HG03066 (cell line): Measurements from ENCODE around the gene COL28A1.
"Not testable (repeated sequence)": the region's sequence is repeated elsewhere in the genome, so short reads cannot be mapped to it uniquely, and the experiment has no call there.

Source experiments
- ATAC-seq: cut with Tn5 transposase; IDR thresholded peaks from one replicate; pipeline ENCODE4 v1.9.1; 2021; ENCODE audit warnings: low read depth; ENCODE audit not compliant: unreplicated experiment

The COL28A1 gene

DNA sequence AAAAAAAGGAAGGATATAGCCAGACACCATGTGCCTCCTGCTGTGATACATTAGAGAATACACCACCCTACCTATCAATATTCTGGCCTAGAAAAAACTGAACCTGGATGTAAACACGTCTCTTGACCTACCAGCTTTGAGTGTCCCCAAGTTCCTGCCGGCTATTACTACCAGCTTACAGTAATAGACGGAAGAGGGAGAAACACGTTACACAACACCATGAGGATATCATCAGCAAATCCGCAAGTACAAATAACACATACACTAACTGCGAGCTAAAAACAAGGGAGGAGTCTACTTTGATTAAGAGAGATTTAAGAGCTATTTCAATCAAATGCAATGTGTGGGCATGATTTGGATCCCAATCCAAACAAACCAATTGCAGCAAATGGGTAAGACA, 113.0 kb downstream of the COL28A1 start:
- no peak for ATAC-seq

- ATAC-seq: no peak
Measured at GRCh38 chr7:7421826-7422225, 113.8 kb downstream of the COL28A1 start.

GRCh38 chr7:7418997-7419396, 116.7 kb downstream of the COL28A1 start:
- no peak for ATAC-seq

DNA sequence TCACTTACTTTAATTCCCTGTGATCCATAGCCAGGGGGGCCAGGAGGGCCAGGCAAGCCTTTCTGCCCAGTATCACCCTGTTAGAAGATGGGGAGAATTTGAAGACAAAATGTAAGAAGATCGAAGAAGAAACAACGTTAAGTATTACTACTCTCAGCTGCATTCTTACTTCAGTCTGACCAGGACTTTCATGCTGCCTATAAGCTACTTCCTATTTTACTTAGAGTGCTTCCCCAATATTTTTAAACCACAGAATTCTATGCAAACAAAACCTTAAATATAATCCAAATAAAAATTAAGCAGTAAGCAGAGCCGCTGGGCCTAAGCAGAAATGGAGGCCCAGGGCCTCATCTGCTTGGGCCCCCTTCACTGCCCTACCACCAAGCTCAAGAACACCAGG, 117.8 kb downstream of the COL28A1 start:
- ATAC-seq: no peak

DNA sequence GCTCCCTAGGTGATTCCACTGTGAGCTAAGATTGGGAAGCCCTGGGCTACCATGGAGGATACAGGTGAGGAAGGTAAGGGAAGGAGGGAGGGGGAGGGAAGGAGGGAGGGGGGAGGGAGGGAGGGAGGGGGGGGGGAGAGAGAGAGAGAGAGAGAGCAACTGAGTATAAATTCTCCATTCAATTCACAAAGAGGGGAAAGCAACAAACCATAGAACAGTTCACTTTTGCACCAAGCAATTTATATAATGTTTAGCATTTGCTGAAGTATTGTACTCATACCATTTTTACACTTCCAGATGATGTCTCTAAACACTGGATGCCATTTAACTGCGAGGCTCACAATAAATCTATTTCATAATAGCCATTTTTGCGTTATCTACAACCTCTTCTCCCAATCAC, 118.3 kb downstream of the COL28A1 start:
- no peak for ATAC-seq

DNA sequence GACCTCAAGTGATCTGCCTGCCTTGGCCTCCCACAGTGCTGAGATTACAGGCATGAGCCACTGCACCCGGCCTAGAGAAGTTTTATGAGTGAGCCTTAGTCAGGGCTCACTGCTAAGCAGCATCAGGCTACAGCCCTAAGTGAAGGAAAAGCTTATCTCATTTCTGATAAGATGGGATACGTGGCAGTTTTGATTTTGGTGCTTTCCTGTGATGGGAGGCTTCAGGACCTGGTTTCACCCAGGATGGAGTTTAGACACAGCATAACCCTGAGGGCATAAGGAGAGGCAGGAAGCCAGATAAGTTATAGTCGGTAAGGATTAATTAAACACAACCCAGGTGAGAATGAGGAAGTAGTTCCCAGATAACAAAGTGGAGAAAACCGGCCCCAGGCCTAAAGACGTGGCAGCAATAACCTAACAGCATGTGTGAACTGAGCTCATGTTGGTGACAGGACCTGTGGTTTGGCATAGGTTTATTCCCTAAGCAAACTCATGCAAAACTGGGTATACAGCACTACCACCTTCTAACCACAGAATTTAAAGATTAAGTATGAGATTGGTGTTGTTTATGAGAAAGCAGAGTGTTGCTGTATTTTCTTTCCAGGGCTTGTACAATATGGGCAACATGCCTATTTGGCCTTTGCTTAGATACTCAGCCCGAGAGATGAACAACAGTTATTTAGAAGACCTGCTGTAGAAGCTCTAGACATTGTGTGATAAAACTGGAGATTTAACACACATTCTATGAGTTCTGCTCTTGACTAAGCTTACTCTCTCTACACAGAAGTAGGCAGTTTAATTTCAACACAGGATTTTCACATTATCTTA, 119.4 kb downstream of the COL28A1 start:
- no peak for ATAC-seq

DNA sequence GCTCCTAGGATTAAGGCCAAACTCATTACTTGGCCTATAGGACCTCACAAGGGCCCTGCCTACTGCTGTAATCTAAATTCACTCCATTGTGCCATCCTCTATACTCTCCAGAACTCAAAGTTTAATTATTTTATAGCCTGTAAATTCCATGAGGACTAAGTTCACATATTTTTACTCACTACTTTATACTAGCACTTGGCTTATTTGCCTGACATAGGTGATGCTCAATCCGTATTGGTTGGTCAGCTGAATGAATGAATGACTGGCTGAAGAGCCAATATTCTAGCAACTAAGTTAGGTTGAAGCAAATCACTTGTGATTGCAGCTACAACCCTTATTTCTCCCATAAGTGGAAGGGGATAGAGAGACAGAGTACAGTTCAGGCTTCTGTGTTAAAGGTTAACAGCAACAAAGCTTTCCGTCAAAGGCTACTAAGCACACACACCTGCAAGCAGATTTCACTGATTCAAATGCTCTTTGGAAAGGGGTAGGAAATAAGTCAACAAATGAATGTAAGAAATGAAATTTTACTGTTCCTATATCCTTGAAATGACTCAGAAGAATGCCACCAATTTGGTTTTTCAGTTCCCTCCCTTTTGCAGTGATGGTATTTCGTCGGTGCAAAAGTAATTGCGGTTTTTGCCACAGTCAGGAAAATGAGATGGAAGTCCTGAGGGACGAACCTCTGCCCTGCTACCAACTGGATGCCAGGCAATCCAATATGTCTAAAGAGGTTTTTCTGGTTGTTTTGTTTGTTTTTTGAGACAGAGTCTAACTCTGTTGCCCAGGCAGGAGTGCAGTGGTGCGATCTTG, 120.7 kb downstream of the COL28A1 start:
- ATAC-seq: no peak

DNA sequence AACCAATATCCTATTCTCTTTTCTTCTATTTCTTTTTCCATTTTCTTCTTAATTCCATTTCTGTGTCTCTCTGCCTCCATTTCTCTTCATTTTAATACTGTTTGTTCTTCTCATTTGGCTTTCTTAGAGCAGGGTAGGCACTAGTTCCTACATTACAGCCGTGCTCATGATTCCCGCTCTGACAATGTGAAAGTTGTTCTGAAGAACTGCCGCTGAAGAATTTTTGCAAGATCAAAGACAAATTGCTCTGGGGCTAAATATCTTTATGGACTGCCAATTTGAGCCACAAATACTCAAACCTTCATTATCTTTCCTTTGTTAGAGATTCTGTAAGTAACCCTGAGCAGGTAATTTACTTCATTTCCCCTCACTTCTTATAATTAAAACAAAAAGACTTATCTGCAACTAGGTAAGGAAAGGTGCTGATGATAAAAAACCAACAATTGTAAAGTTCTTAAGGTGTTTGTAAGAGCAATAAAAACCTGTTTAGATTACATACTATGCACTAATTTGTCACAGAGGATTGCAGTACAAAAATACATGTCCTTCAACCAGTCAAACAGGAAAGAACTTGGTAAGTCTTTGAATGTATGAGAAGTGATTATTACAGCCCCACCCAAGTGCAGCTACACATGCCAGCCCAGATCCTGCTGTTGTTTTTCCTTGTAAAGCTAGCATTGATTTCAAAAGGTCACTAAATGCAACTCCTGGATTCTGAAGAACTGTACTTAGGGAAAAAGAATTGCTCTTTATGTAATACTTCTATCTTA, 127.5 kb downstream of the COL28A1 start:
- no peak for ATAC-seq

DNA sequence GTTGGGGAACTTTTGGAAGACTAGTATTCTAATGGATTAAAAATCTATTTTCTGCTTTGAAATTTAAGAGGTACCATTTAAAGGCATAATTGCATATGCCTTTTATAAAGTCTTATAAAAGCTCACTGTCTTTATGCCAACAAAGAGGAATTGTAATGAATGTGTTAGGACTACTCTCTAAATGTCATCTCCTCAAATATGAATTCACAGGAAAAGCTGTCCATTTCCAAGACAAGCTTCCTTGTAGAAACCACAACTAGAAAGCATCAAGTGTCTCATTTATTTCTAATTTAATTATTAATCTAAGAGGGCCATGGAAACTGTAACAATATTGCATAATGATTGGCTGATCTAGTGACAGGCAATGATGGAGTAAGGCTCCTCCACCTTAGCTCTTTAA, 130.2 kb downstream of the COL28A1 start:
- no peak for ATAC-seq

GRCh38 chr7:7399707-7400106, 136.0 kb downstream of the COL28A1 start:
- ATAC-seq: no peak

DNA sequence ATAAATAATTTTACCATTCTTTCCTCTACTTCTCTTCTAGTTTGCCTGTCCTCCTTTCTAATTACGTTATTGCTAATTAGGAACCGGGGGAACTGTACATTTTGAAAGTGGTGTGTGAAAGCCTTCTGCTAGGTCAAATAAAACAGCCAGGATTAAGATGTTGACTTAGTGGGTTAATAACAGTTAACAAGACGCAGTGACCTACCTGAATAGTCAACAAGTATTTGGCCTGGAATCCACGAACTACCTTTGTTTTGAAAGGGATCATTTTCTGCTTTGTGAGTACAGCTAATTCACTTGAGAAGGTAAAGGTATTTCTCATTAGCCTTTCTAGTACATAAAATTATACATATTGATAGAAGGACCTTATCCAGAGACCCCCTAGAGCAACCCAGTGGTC, 139.9 kb downstream of the COL28A1 start:
- no peak for ATAC-seq

DNA sequence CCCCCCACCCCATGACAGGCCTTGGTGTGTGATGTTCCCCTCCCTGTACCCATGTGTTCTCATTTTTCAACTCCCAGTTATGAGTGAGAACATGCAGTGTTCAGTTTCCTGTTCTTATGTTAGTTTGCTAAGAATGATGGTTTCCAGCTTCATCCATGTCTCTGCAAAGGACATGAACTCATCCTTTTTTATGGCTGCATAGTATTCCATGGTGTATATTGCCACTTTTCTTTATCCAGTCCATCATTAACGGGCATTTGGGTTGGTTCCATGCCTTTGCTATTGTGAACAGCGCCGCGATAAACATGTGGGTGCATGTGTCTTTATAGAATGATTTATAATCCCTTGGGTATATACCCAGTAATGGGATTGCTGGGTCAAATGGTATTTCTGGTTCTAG, 147.5 kb downstream of the COL28A1 start:
- ATAC-seq: not testable (repeated sequence)

DNA sequence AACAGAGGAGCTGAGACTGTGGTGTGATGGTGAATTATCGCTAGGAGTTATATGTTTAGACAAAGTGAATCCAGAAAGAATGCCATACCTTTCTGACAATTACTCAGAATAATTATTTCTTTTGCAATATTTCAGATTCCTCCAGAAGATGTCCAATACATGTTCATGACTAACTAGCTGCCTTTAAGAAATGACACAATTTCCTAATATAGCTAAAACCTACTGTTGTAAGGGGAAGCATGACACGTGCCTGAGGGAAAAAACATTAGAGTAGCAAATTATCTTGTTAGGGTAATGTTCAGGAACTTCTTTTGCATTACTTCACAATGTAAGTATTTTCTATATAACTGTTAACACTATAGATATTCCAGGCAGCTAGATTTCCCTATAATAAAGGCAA, 150.3 kb downstream of the COL28A1 start:
- ATAC-seq: no peak

DNA sequence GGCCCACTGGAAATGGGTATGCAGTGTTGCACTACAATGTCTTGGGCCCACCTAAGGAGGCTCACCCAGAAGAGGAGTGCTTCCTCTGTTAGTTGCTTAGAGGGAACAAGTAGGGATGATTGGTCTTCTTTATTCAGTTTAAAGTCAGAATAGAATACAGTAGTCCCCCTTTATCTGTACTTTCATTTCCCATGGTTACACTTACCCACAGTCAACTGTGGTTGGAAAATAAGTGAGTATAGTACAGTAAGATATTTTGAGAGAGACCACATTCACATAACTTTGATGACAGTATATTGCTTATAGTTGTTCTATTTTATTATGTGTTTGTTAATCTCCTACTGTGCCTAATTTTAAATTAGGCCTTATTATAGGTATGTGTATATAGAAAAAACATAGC, 151.4 kb downstream of the COL28A1 start:
- ATAC-seq: no peak

DNA sequence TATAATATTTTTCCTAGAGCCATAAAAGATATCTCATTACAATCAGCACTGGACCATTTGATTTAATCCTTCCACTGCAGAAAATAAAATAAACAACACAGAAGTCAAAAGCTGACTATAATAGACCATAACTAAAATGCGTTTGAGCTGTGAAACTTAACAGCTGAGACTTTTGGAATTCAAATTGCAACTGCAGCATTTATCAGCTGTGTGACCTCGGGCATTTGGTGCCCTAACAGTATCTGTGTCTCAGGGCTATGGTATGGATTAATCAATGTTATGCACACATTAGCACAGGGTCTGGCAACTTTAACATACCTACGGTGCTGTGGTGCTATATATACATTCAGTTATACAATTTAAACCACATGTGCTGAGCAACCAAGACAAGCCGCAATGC, 160.1 kb downstream of the COL28A1 start:
- ATAC-seq: no peak

DNA sequence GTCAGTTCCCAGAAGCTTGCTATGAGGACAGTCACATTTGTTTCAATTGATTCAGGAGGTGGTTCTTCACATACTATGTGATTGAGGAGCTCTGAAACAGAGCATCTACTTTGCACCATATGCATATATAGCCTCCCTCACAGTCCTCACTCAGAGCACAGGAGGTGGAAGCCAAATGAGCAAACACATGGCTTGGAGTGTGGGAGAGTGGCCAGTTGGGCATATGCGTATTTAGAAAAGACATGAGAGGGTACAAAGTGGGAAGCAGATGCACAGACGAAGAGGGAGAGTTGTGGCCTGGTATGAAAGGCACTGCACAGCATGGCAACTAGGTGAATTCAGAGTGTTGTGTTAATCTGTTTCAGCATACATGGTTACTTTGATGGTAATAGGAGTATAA, 165.6 kb downstream of the COL28A1 start:
- ATAC-seq: no peak

- ATAC-seq: no peak
Measured at GRCh38 chr7:7369134-7369533, 166.5 kb downstream of the COL28A1 start.

DNA sequence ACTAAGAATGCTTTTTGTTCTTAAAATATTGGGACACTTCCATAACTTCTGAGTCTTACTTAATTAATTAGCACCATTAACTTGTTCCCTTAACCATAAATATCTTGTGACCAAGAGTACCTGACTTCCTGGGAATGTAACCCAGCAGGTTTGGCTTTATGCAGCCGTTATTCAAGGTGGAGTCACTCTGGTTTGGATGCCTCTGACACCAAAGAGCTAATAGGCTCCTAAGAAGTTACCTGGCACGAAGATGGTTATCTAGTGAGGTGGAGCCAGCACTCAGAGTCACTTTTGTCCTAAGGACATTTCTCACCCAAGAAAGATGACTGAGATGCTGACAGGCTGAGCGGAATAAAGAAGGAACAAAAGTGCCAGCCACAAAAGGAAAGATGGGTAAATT, 181.0 kb downstream of the COL28A1 start:
- ATAC-seq: no peak

- no peak for ATAC-seq
Measured at GRCh38 chr7:7352845-7353244, 182.8 kb downstream of the COL28A1 start.

- ATAC-seq: no peak
Measured at GRCh38 chr7:7351832-7352231, 183.8 kb downstream of the COL28A1 start.

DNA sequence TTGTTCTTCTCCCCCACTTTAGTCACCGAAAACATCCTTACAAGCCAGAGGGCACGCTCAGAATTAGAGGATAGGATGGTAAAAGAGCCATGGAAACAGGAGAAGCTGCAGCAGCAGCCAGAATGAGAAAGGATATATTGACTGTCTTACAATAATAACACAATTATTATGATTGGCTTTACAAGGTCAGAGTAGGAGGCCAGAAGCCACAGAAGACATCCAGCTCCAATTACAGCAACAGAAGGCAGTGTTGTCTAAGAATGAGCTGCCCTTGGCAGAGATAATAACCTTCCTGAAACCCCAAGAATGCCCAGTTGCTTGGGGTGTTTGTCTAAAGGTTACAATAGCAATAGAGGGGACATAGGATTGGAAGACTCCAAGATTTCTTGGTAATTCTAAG, 184.5 kb downstream of the COL28A1 start:
- no peak for ATAC-seq
